B cell (primary cell): Measurements from ENCODE around the gene TBXAS1. TPM values are rescaled to one million over a fixed set of nuclear protein-coding genes. Genes with fewer than 3 reads are reported as not detected.

Source experiments
- ATAC-seq: fragments of 200-7000 bp; cut with Tn5 transposase; one replicate; pipeline ENCODE4 v1.10.0; 2021; ENCODE audit warnings: low read depth, mild to moderate bottlenecking, moderate number of reproducible peaks, moderate library complexity
- CTCF ChIA-PET: fragments of 350-600 bp; sonication (Branson Sonifier 250); formaldehyde crosslinking; loops from one replicate; lab custom pipeline; 2021; ENCODE audit warnings: antibody characterized with exemption, inconsistent platforms; lab: Charles Lee
- POLR2A ChIA-PET: fragments of 350-600 bp; sonication (Branson Sonifier 250); formaldehyde crosslinking; loops from one replicate; lab custom pipeline; 2021; ENCODE audit warnings: antibody characterized with exemption; lab: Charles Lee
- DNase-seq: peaks from one replicate; pipeline ENCODE4 v3.0.0; 2013
- H2AFZ ChIP-seq: 2 replicates; pipeline ENCODE4 v1.6.1; 2012; ENCODE audit warnings: mild to moderate bottlenecking, low read depth, low read length; ENCODE audit not compliant: insufficient read depth, poor library complexity, severe bottlenecking
- H3K27ac ChIP-seq, 2 donors: 1 replicate in 1 of 2; 2 replicates in 1 of 2; pipeline ENCODE4 v1.5.1; 2012 to 2013; ENCODE audit warnings: low read length in 2 of 2, mild to moderate bottlenecking in 2 of 2, moderate library complexity in 1 of 2
- H3K27me3 ChIP-seq, 4 experiments: fragments of 200-600 bp in 1 of 4; sonication (generic) in 1 of 4; replicated peaks in 1 of 4; 1 replicate in 2 of 4; 2 replicates in 2 of 4; pipeline versions ENCODE4 v1.6.1 to v1.7.0; 2013 to 2016; ENCODE audit warnings: low read length in 3 of 4, mild to moderate bottlenecking in 2 of 4, mixed read lengths in 1 of 4, moderate library complexity in 1 of 4; ENCODE audit not compliant: insufficient read depth in 4 of 4, control insufficient read depth in 3 of 4; ENCODE audit errors: control extremely low read depth in 1 of 4
- H3K36me3 ChIP-seq, 2 experiments: replicated peaks in 1 of 2; 1 replicate in 1 of 2; 2 replicates in 1 of 2; pipeline versions ENCODE4 v1.6.1 to v1.7.1; 2013; ENCODE audit warnings: low read length in 1 of 2; ENCODE audit not compliant: insufficient read depth in 2 of 2, control insufficient read depth in 1 of 2; ENCODE audit errors: control extremely low read depth in 1 of 2, extremely low read depth in 1 of 2
- H3K4me1 ChIP-seq, 2 donors: fragments of 200-600 bp in 1 of 2; sonication (generic) in 1 of 2; 1 replicate in 1 of 2; 2 replicates in 1 of 2; pipeline versions ENCODE4 v1.5.1 to v1.6.1; 2013 to 2017; ENCODE audit warnings: low read length in 2 of 2; ENCODE audit not compliant: control insufficient read depth in 2 of 2, insufficient read depth in 2 of 2
- H3K4me2 ChIP-seq: replicated peaks from 2 replicates; pipeline ENCODE3; 2012; ENCODE audit warnings: mild to moderate bottlenecking, low read depth, low read length; ENCODE audit not compliant: poor library complexity, severe bottlenecking
- H3K4me3 ChIP-seq, 5 experiments: fragments of 200-600 bp in 1 of 5; sonication (generic) in 1 of 5; 1 replicate in 3 of 5; 2 replicates in 2 of 5; pipeline versions ENCODE4 v1.5.1 to v1.7.0; 2011 to 2016; ENCODE audit warnings: low read length in 4 of 5, mild to moderate bottlenecking in 4 of 5, low read depth in 2 of 5, control low read depth in 1 of 5, moderate library complexity in 1 of 5; ENCODE audit not compliant: insufficient read depth in 1 of 5; ENCODE audit errors: control extremely low read depth in 1 of 5, extremely low read depth in 1 of 5
- H3K79me2 ChIP-seq: fragments of 200-600 bp; sonication (generic); one replicate; pipeline ENCODE4 v1.6.0; 2016; ENCODE audit warnings: low read length; ENCODE audit not compliant: control insufficient read depth, insufficient read depth
- H3K9ac ChIP-seq: fragments of 200-600 bp; sonication (generic); 2 replicates; pipeline ENCODE4 v1.6.1; 2017; ENCODE audit warnings: mild to moderate bottlenecking, low read length, moderate library complexity
- H3K9me3 ChIP-seq, 3 donors: one replicate each; pipeline versions ENCODE4 v1.6.1 to v1.7.1; 2013; ENCODE audit warnings: low read length in 2 of 3; ENCODE audit not compliant: control insufficient read depth in 2 of 3, insufficient read depth in 1 of 3; ENCODE audit errors: control extremely low read depth in 1 of 3
- H4K20me1 ChIP-seq: 2 replicates; pipeline ENCODE4 v1.6.0; 2012; ENCODE audit warnings: mild to moderate bottlenecking, low read length; ENCODE audit not compliant: insufficient read depth, control insufficient read depth, poor library complexity, severe bottlenecking
- H3K27ac Mint-ChIP-seq: one replicate; pipeline ENCODE4 v1.8.0; 2021; ENCODE audit warnings: mixed read lengths
- H3K27me3 Mint-ChIP-seq: one replicate; pipeline ENCODE4 v1.8.0; 2021; ENCODE audit warnings: mixed read lengths
- H3K4me1 Mint-ChIP-seq: one replicate; pipeline ENCODE4 v1.8.0; 2021; ENCODE audit warnings: mixed read lengths
- H3K4me3 Mint-ChIP-seq: one replicate; pipeline ENCODE4 v1.8.0; 2021; ENCODE audit warnings: mixed read lengths
- H3K9me3 Mint-ChIP-seq: one replicate; pipeline ENCODE4 v1.8.0; 2022; ENCODE audit warnings: mixed read lengths; ENCODE audit not compliant: insufficient read depth
- CTCF ChIP-seq: fragments of 200-600 bp; IDR thresholded peaks from one replicate; pipeline ENCODE4 v1.8.0; 2022; ENCODE audit warnings: antibody characterized with exemption, mild to moderate bottlenecking
- EZH2 ChIP-seq: IDR thresholded peaks from 2 replicates; pipeline ENCODE4 v1.6.1; 2012; ENCODE audit warnings: borderline replicate concordance, low read depth, mild to moderate bottlenecking, moderate library complexity, low read length; ENCODE audit not compliant: insufficient read depth, poor library complexity, severe bottlenecking
- WGBS: methylation state at CpG from one replicate; pipeline ENCODE4 v1.1.5; 2013; ENCODE audit warnings: missing lambda C conversion rate; ENCODE audit not compliant: insufficient coverage; 5-methylcytosine and 5-hydroxymethylcytosine counted together
- intact Hi-C: fragments of 100-400 bp; cut with micrococcal nuclease; formaldehyde crosslinking; loops from one replicate; pipeline ENCODE4 v1.10.0; 2022
- polyA plus RNA-seq: library from polyadenylated mRNA; depleted of rRNA; stranded (reverse); fragments of >200 nt; gene quantifications from 2 replicates; pipeline ENCODE4 v1.2.3, GENCODE V29; 2012
- total RNA-seq, 2 donors: library from RNA; stranded (reverse); fragments of 120-200 nt in 1 of 2; gene quantifications; 1 replicate in 1 of 2; 2 replicates in 1 of 2; pipeline versions ENCODE4 v1.2.3 to v1.2.4, GENCODE V29; 2013 to 2022

Gene TBXAS1
- total and polyA plus RNA-seq, 2 donors (not counting 1 experiment from before 2014, with no cell fraction given), result 8.1 to 21.0 TPM

- peaks cover 2% of the 10 kb centered on the region for H3K4me1 Mint-ChIP-seq
- TF ChIP-seq EZH2, result no peak
- TF ChIP-seq CTCF, result no peak
- no peaks in the 10 kb centered on the region for H3K27me3 ChIP-seq
- no peak for ATAC-seq
- H3K4me3 ChIP-seq, result no peak overlapping the region
- no peak overlapping the region for H2AFZ ChIP-seq
- no peak overlapping the region for H3K27ac Mint-ChIP-seq
- WGBS, result 100% methylated on average over 6 of the region's 6 CpGs
- POLR2A ChIA-PET, result no interaction called here
- no peaks in the 10 kb centered on the region for H3K9me3 ChIP-seq
- intact Hi-C loops, result loop anchor here (1.0 kb wide), 2 partner anchors 358 to 504 kb away; no protein-coding TSS in a partner anchor
- CTCF ChIA-PET, result interaction anchor here (0.5 to 11.4 kb wide), 7 partner anchors 286 to 503 kb away, joined by 3 to 269 read pairs (median 4); no protein-coding TSS in a partner anchor
- no peak overlapping the region for H3K4me3 Mint-ChIP-seq
- H3K27me3 Mint-ChIP-seq, result no peaks in the 10 kb centered on the region
- no peak overlapping the region for H3K9ac ChIP-seq
- no peaks in the 10 kb centered on the region for H3K79me2 ChIP-seq
- H4K20me1 ChIP-seq, result no peaks in the 10 kb centered on the region
- H3K4me2 ChIP-seq, result no peak overlapping the region
- H3K4me1 ChIP-seq, result peaks cover 0 to 2% of the 10 kb centered on the region in 2 donors
- no peak for DNase-seq
- H3K36me3 ChIP-seq, result no peaks in the 10 kb centered on the region
- no peaks in the 10 kb centered on the region for H3K9me3 Mint-ChIP-seq
- H3K27ac ChIP-seq, result no peak overlapping the region
These were observed 175.6 kb downstream of the TBXAS1 start for GRCh38 chr7:140004672-140005071.

- Histone ChIP-seq H3K27me3 (no peaks in the 10 kb centered on the region), H3K27ac (no peak overlapping the region), H3K4me2 (no peak overlapping the region), H3K79me2 (no peaks in the 10 kb centered on the region), H4K20me1 (no peaks in the 10 kb centered on the region), H3K9ac (no peak overlapping the region), H3K9me3 (no peaks in the 10 kb centered on the region), H2AFZ (no peak overlapping the region), H3K4me1 (peaks cover 0 to 2% of the 10 kb centered on the region in 2 donors), H3K36me3 (no peaks in the 10 kb centered on the region), H3K4me3 (no peak overlapping the region)
- no peaks in the 10 kb centered on the region for H3K27me3 Mint-ChIP-seq
- TF ChIP-seq CTCF, result no peak
- TF ChIP-seq EZH2, result no peak
- H3K27ac Mint-ChIP-seq, result no peak overlapping the region
- 100% methylated on average over 3 of the region's 7 CpGs for WGBS
- intact Hi-C loops, result no loop called here
- peaks cover 2% of the 10 kb centered on the region for H3K4me1 Mint-ChIP-seq
- DNase-seq (no peak), ATAC-seq (no peak)
- ChIA-PET CTCF (interaction anchor here (0.7 to 11.4 kb wide), 7 partner anchors 18 to 504 kb away, joined by 3 to 269 read pairs (median 3); no protein-coding TSS in a partner anchor), POLR2A (no interaction called here)
- no peaks in the 10 kb centered on the region for H3K9me3 Mint-ChIP-seq
- H3K4me3 Mint-ChIP-seq, result no peak overlapping the region
These were observed 176.3 kb downstream of the TBXAS1 start for GRCh38 chr7:140005341-140005740.
